GM18526 (cell line): ENCODE measurements around the gene SPACA4.

ENCODE experiments used
- POLR2A ChIP-seq: IDR thresholded peaks from 3 replicates; pipeline ENCODE4 v1.6.1; 2011; ENCODE audit not compliant: insufficient read length; ENCODE audit errors: extremely low read depth

Gene SPACA4

GRCh38 chr19:48634424-48635262 is 28.1 kb downstream of the SPACA4 start:
- TF ChIP-seq POLR2A, result peak; percentile 57

DNA sequence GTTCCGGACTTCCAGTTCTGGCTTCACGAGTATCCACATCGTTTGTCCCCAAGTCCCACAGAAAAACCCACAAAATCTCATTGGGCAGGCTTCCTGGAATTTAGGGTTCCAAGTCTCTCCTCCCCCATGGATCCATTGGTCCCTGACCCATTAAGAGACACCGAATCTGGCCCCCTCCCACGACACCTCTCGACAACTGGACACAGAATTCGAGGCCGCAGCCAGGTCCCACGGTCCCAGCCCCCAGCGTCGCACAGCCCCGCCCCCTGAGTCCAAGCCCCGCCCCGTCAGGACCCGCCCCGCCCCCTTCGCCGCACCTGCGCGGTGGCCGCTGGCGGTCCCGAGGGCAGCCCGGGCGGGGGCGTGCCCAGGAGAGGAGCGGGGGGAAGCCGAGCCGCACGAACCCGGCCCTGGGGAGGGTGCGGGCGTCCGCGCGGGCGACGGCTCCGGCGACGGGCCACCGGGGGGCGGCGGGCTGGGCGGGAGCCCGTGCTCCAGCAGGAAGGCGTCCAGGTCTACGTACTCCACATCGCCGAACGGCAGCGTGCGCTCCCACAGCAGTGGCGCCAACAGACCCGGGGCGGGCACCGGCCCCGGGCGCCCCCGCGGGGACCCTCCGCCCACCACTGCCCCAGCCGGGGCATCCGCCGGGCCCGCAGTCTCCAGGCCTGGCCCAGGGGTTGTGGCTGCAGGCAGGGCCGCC is 28.9 kb downstream of the SPACA4 start:
- TF ChIP-seq POLR2A, result peak; percentile 35

- no peak for TF ChIP-seq POLR2A
Measured at GRCh38 chr19:48635966-48636858, 29.7 kb downstream of the SPACA4 start.

DNA sequence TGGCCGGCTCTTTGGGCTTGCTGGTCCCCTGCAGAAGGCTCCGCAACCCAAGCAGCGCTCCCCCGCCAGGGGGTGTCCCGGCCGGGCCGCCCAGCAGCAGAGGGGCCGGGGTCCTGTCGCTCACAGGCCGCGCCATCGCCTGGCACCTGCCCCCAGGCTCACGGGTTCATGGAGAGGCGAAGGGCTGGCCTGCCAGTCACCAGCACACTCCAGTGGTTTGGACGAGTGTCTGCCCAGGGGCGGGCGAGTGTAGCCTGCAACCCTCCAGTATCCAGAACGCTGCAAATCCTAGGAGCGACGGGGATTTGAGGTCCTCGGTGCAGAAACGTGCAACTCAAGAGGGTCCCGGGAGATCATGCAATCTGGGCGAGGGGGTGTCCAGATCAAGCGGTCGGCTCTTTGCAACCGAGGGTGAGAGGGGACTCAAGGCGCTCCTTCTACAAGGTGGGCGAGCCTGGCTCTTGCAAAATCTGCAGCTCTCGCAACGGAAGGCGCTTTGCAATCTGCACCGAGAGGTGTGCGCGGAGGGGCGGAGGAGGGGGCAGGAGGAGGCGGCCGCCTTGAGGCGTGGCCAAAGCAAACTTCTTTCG is 30.4 kb downstream of the SPACA4 start, which contains the start of gene DBP:
DBP (minus strand) TSS at position 521 of the 590 bp plus-strand sequence; CDS start at position 136, 385 bp downstream.
- no peak for TF ChIP-seq POLR2A

- peak; percentile 34 for TF ChIP-seq POLR2A
Measured at GRCh38 chr19:48637449-48637947, 31.0 kb downstream of the SPACA4 start.

GRCh38 chr19:48637948-48638830 is 31.6 kb downstream of the SPACA4 start:
- TF ChIP-seq POLR2A, result no peak

- TF ChIP-seq POLR2A, result no peak
Measured at GRCh38 chr19:48638831-48639381, 32.4 kb downstream of the SPACA4 start.

GRCh38 chr19:48639483-48640375 is 33.2 kb downstream of the SPACA4 start:
- TF ChIP-seq POLR2A, result no peak

GRCh38 chr19:48641850-48642249 is 35.3 kb downstream of the SPACA4 start:
- no peak for TF ChIP-seq POLR2A

DNA sequence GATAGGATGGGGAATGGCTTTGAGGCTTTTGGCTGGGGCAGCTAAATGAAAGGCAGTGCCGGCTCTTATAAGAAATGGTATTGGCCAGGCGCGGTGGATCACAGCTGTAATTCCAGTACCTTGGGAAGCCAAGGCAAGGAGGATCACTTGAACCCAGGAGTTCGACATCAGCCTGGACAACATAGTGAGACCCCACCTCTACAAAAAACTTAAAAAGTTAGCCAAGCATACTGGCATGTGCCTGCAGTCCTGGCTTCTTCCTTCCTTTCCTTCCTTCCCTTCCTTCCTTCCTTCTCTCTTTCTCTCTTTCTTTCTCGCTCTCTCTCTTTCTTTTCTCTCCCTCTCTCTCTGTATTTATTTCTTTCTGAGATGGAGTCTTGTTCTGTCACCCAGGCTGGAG is 36.3 kb downstream of the SPACA4 start:
- TF ChIP-seq POLR2A, result no peak

GRCh38 chr19:48644355-48644754 is 37.8 kb downstream of the SPACA4 start:
- TF ChIP-seq POLR2A, result no peak

DNA sequence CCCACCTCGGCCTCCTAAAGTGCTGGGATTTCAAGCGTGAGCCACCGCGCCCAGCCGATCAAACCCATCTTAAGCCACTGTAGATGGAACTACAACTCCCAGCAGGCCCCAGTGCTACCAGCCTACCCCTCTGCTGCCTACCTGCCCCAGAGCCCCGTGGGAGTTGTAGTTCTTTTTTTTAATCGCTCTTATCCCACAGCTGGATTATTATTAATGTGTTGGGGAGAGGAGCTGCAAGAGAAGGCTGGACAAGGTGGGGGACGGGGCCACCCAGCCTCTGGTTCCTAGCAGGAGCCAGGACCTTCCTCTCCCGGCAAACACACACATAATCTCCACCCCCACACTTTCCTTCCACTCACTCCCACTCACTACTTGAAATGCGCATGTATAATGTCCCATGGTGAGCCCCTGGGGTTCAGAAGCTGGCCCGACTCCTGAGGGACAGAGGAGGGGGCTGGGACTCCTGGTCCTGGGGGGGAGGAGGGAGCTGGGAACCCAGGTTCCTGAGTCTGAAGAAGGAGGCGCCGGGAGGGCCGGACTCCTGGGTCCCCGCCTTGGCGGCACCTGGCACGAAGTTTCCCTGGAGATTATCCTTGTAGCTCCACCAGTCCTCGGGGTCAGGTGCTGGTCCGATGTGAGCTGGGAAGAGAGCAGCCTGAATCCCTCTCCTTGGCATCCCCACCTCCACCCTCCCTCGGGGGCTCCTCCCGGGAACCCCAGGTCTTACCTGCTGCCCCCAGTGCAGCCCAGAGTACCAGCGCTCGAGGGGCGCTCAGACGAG is 38.5 kb downstream of the SPACA4 start:
- TF ChIP-seq POLR2A, result no peak
